Vagina (tissue), 2 donors: ENCODE data around the gene CADM4. TPM values are rescaled to one million over a fixed set of nuclear protein-coding genes. Genes with fewer than 3 reads are reported as not detected.

Experiments used
- DNase-seq, 2 donors: peaks; one replicate each; pipeline ENCODE4 v3.0.0-alpha.2; 2017; ENCODE audit errors: extremely low spot score in 2 of 2
- H3K27ac ChIP-seq: fragments of 200-600 bp; sonication (generic); one replicate; pipeline ENCODE4 v1.5.1; 2019
- H3K27me3 ChIP-seq: fragments of 200-600 bp; sonication (generic); one replicate; pipeline ENCODE4 v1.5.1; 2019
- H3K36me3 ChIP-seq, 2 donors: fragments of 200-600 bp; sonication (generic); one replicate each; pipeline ENCODE4 v1.5.1; 2017 to 2019
- H3K4me1 ChIP-seq: fragments of 200-600 bp; sonication (generic); one replicate; pipeline ENCODE4 v1.5.1; 2019
- H3K4me3 ChIP-seq, 2 donors: fragments of 200-600 bp; sonication (generic); 1 replicate in 1 of 2; 2 replicates in 1 of 2; pipeline ENCODE4 v1.5.1; 2016 to 2019
- H3K9me3 ChIP-seq: fragments of 200-600 bp; sonication (generic); one replicate; pipeline ENCODE4 v1.5.1; 2019
- POLR2A ChIP-seq, 2 donors: fragments of 450-650 bp; IDR thresholded peaks; one replicate each; pipeline ENCODE4 v1.6.1; 2017; ENCODE audit warnings: antibody characterized with exemption in 2 of 2, mild to moderate bottlenecking in 2 of 2, moderate library complexity in 2 of 2
- POLR2AphosphoS5 ChIP-seq, 2 donors: sonication (generic); formaldehyde crosslinking; IDR thresholded peaks; one replicate each; pipeline ENCODE4 v1.9.0; 2017; ENCODE audit warnings: antibody characterized with exemption in 2 of 2, mild to moderate bottlenecking in 2 of 2, low read depth in 1 of 2; ENCODE audit not compliant: insufficient read depth in 1 of 2
- intact Hi-C: fragments of 100-400 bp; cut with DNase I; formaldehyde crosslinking; loops from one replicate; pipeline ENCODE4 v1.15.1; 2023
- total RNA-seq: library from RNA; depleted of rRNA; stranded (reverse); fragments of >200 nt; gene quantifications from one replicate; pipeline ENCODE4 v1.2.3, GENCODE V29; 2016
- TF ChIP-seq, protein P1 (sequence below), 3 experiments: fragments of 450-650 bp in 2 of 3; fragments of 200-600 bp in 1 of 3; sonication (generic) in 1 of 3; IDR thresholded peaks; one replicate each; pipeline ENCODE4 v1.5.1; 2017 to 2019; ENCODE audit warnings: antibody characterized with exemption in 3 of 3, mild to moderate bottlenecking in 2 of 3, moderate library complexity in 2 of 3

CADM4 gene
- total RNA-seq, 1 donor from 2014 or later: 4.7 TPM

DNA sequence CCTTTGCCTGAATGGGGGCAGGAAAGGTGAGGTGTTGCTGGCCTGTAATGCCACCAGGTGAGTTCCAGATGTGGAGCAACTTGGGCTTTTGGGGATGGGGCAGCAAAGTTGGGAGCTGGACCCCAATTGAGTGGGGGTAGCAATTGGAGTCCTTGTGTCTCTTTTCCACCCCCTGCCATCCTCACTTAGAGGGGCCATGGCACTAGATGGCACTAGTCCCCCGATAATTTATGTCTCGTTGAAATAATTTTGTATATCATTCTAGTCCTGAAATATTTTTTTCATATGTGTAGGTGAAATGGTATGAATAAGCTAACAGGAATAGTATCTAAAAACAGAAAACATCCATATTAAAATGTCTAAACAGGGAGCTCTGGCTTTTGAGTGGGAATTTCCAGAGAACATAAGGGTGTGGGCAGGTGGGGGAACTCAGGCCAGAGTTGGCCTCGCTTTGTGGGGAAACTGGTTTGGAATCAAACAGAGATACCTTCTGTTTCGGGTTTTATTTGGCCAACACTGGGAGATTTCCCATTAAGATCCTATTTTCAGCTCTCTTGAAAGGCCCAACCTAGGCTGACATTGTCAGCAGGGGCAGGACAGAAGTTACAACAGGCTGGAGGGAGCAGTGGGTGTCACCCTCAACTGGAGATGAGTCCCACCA, 39.9 kb downstream of the CADM4 start:
- Histone ChIP-seq H3K36me3 (peaks cover 0 to 12% of the 10 kb centered on the region in 2 donors), H3K27me3 (no peaks in the 10 kb centered on the region), H3K4me1 (peaks cover 23% of the 10 kb centered on the region), H3K27ac (no peak overlapping the region), H3K4me3 (no peak overlapping the region), H3K9me3 (no peaks in the 10 kb centered on the region)
- intact Hi-C loops: no loop called here
- DNase-seq: no peak
- TF ChIP-seq, protein P1, sequence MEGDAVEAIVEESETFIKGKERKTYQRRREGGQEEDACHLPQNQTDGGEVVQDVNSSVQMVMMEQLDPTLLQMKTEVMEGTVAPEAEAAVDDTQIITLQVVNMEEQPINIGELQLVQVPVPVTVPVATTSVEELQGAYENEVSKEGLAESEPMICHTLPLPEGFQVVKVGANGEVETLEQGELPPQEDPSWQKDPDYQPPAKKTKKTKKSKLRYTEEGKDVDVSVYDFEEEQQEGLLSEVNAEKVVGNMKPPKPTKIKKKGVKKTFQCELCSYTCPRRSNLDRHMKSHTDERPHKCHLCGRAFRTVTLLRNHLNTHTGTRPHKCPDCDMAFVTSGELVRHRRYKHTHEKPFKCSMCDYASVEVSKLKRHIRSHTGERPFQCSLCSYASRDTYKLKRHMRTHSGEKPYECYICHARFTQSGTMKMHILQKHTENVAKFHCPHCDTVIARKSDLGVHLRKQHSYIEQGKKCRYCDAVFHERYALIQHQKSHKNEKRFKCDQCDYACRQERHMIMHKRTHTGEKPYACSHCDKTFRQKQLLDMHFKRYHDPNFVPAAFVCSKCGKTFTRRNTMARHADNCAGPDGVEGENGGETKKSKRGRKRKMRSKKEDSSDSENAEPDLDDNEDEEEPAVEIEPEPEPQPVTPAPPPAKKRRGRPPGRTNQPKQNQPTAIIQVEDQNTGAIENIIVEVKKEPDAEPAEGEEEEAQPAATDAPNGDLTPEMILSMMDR (IDR thresholded peaks at IDR 0.05): no peak
- TF ChIP-seq POLR2A (IDR thresholded peaks at IDR 0.05): no peak
- TF ChIP-seq POLR2AphosphoS5 (IDR thresholded peaks at IDR 0.05; ENCODE audit: insufficient read depth in 1 of 2, low read depth in 1 of 2): no peak

DNA sequence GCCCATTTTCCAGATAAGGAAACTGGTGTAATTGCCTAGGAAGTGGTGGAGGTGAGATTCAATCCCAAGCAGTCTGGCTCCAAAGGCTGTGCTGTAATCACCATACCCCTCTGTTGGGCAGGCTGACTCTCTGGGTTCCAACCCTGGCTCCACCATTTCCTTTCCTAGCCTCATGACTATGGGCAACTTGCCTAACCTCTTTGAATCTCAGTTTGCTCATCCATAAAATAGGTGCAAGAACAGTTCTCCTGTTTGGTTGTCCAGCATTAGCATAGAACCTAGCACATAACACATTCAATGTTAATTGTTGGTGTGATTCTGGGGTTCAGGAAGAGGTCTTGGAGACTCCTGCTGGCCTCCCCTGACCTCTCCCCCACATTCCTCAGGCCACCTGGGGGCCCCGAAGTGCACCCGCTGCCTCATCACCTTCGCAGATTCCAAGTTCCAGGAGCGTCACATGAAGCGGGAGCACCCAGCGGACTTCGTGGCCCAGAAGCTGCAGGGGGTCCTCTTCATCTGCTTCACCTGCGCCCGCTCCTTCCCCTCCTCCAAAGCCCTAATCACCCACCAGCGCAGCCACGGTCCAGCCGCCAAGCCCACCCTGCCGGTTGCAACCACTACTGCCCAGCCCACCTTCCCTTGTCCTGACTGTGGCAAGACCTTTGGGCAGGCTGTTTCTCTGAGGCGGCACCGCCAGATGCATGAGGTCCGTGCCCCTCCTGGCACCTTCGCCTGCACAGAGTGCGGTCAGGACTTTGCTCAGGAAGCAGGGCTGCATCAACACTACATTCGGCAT, 41.0 kb downstream of the CADM4 start:
- H3K27ac ChIP-seq: no peak overlapping the region
- no peak for DNase-seq
- H3K9me3 ChIP-seq: no peaks in the 10 kb centered on the region
- H3K27me3 ChIP-seq: no peaks in the 10 kb centered on the region
- TF ChIP-seq POLR2AphosphoS5 (IDR thresholded peaks at IDR 0.05; ENCODE audit: insufficient read depth in 1 of 2, low read depth in 1 of 2) (no peak), POLR2A (IDR thresholded peaks at IDR 0.05) (no peak)
- TF ChIP-seq, protein P1 (IDR thresholded peaks at IDR 0.05): no peak
- intact Hi-C loops: no loop called here
- peaks cover 35% of the 10 kb centered on the region for H3K4me1 ChIP-seq
- H3K4me3 ChIP-seq: no peak overlapping the region
- peaks cover 0 to 18% of the 10 kb centered on the region in 2 donors for H3K36me3 ChIP-seq

DNA sequence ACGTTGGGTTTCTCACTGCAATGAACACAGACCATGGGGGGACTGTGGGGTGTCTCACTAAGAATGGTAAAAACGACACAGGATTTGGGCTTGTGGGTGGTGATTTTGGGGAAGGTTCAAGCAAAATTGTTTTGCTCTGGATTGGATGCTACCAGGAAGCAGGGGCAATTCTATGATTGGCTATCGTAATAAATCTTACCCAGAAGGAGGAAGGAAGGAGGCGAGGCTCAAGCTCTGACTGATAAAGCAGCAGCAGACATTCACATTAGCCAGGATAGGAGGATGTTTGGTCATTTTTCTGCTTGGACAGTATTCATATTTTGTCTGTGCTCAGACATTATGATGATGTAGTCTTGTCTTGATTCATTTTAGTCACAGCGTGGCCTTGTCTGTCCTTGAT, 41.8 kb downstream of the CADM4 start:
- Histone ChIP-seq H3K36me3 (peaks cover 0 to 24% of the 10 kb centered on the region in 2 donors), H3K27ac (no peak overlapping the region), H3K27me3 (no peaks in the 10 kb centered on the region), H3K9me3 (no peaks in the 10 kb centered on the region), H3K4me3 (no peak overlapping the region), H3K4me1 (peaks cover 39% of the 10 kb centered on the region)
- intact Hi-C loops: no loop called here
- no peak for DNase-seq
- TF ChIP-seq POLR2AphosphoS5 (IDR thresholded peaks at IDR 0.05; ENCODE audit: insufficient read depth in 1 of 2, low read depth in 1 of 2) (no peak), POLR2A (IDR thresholded peaks at IDR 0.05) (no peak)
- TF ChIP-seq, protein P1 (IDR thresholded peaks at IDR 0.05): no peak

DNA sequence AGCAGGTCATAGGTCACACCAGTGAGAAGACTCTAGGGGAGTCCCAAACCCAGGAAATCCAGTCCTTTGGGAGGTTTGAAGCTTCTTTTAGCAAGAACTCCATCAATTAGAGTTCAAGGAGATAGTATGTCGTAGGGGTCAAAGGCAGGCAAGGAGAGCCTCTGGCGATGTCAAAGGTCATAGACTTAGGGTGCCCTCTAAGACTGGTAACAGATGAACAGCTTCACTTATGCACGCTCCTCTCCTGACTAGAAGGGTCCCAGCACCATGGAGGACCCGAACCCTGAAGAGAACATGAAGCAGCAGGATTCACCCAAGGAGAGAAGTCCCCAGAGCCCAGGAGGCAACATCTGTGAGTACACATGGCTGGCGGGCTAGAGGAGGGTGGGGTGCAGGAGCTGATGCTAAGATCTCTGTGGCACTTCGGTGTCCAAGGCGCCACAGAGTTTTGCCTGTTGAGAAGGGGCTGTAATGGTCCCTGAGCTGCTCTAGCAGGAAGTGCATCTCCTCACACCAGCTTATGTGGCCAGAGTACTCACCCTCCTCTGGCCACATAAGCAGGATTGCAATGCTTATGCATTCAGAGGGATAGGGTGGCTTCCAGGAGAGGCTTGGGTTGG, 42.7 kb downstream of the CADM4 start:
- Histone ChIP-seq H3K27ac (peak overlapping the region; percentile 96), H3K4me1 (peaks cover 39% of the 10 kb centered on the region), H3K4me3 (peak overlapping the region; percentile 62 to 64), H3K36me3 (peaks cover 0 to 33% of the 10 kb centered on the region in 2 donors), H3K9me3 (no peaks in the 10 kb centered on the region), H3K27me3 (no peaks in the 10 kb centered on the region)
- intact Hi-C loops: no loop called here
- TF ChIP-seq POLR2AphosphoS5 (IDR thresholded peaks at IDR 0.05; ENCODE audit: insufficient read depth in 1 of 2, low read depth in 1 of 2) (no peak), POLR2A (IDR thresholded peaks at IDR 0.05) (no peak)
- TF ChIP-seq, protein P1 (IDR thresholded peaks at IDR 0.05): no peak
- DNase-seq: no peak
